WTC11 (cell line): ENCODE results near the gene SLC1A3. TPM values are rescaled to one million over a fixed set of nuclear protein-coding genes. Genes with fewer than 3 reads are reported as not detected.

Experiments used
- ATAC-seq: fragments of 200-7000 bp; cut with Tn5 transposase; 2 replicates; pipeline ENCODE4 v1.10.0; 2021; ENCODE audit warnings: mild to moderate bottlenecking, moderate library complexity
- CTCF ChIA-PET: fragments of 300-600 bp; sonication (Branson Sonifier 250); formaldehyde crosslinking; loops from one replicate; lab custom pipeline; 2021; ENCODE audit warnings: antibody characterized with exemption; lab: Charles Lee
- POLR2A ChIA-PET: fragments of 350-600 bp; sonication (Branson Sonifier 250); formaldehyde crosslinking; loops from one replicate; lab custom pipeline; 2021; ENCODE audit warnings: antibody characterized with exemption; lab: Charles Lee
- DNase-seq: peaks from one replicate; pipeline ENCODE4 v3.0.0; 2021; ENCODE audit warnings: low spot score
- H3K27ac Mint-ChIP-seq: 2 replicates; pipeline ENCODE4 v1.8.0; 2021; ENCODE audit warnings: mixed read lengths
- H3K27me3 Mint-ChIP-seq: 2 replicates; pipeline ENCODE4 v1.8.0; 2021; ENCODE audit warnings: low read depth, mild to moderate bottlenecking, moderate library complexity, mixed read lengths
- H3K36me3 Mint-ChIP-seq: 2 replicates; pipeline ENCODE4 v1.8.0; 2021; ENCODE audit warnings: mixed read lengths
- H3K4me1 Mint-ChIP-seq: 2 replicates; pipeline ENCODE4 v1.8.0; 2022; ENCODE audit warnings: mixed read lengths
- H3K4me3 Mint-ChIP-seq: 2 replicates; pipeline ENCODE4 v1.8.0; 2021; ENCODE audit warnings: mild to moderate bottlenecking, moderate library complexity, mixed read lengths
- H3K9me3 Mint-ChIP-seq: 2 replicates; pipeline ENCODE4 v1.8.0; 2021; ENCODE audit warnings: mixed read lengths
- AR ChIP-seq: fragments of 250-450 bp; sonication (Bioruptor Pico); IDR thresholded peaks from 2 replicates; pipeline ENCODE4 v1.9.0; 2021; ENCODE audit warnings: mild to moderate bottlenecking
- CTCF ChIP-seq: fragments of 200-600 bp; IDR thresholded peaks from 2 replicates; pipeline ENCODE4 v1.8.0; 2022; ENCODE audit warnings: antibody characterized with exemption
- EMX1 ChIP-seq: fragments of 250-450 bp; sonication (Bioruptor Pico); IDR thresholded peaks from 2 replicates; pipeline ENCODE4 v1.8.0; 2021; ENCODE audit warnings: mild to moderate bottlenecking
- GRHL2 ChIP-seq: fragments of 250-450 bp; sonication (Bioruptor Pico); IDR thresholded peaks from 2 replicates; pipeline ENCODE4 v1.8.0; 2022; ENCODE audit warnings: mild to moderate bottlenecking, moderate library complexity; ENCODE audit not compliant: insufficient replicate concordance, severe bottlenecking
- HMGXB4 ChIP-seq: sonication (generic); formaldehyde crosslinking; IDR thresholded peaks from 2 replicates; pipeline ENCODE4 v1.8.1; 2023; ENCODE audit warnings: mild to moderate bottlenecking, moderate library complexity, missing genetic modification reagents
- JAZF1 ChIP-seq: fragments of 250-450 bp; sonication (Bioruptor Pico); IDR thresholded peaks from 2 replicates; pipeline ENCODE4 v1.9.0; 2021; ENCODE audit warnings: moderate library complexity, mild to moderate bottlenecking, inconsistent platforms
- KAT7 ChIP-seq: sonication (generic); formaldehyde crosslinking; IDR thresholded peaks from 2 replicates; pipeline ENCODE4 v1.8.1; 2023; ENCODE audit warnings: missing genetic modification reagents, mild to moderate bottlenecking, borderline replicate concordance
- NFE2L1 ChIP-seq: sonication (generic); formaldehyde crosslinking; IDR thresholded peaks from 2 replicates; pipeline ENCODE4 v1.8.1; 2023; ENCODE audit warnings: missing genetic modification reagents
- NR2C2 ChIP-seq: sonication (generic); formaldehyde crosslinking; IDR thresholded peaks from 2 replicates; pipeline ENCODE4 v1.8.0; 2022; ENCODE audit warnings: mild to moderate bottlenecking, missing genetic modification reagents
- OVOL2 ChIP-seq: fragments of 250-450 bp; sonication (Bioruptor Pico); IDR thresholded peaks from 2 replicates; pipeline ENCODE4 v1.9.0; 2021; ENCODE audit warnings: mild to moderate bottlenecking, borderline replicate concordance
- RORB ChIP-seq: fragments of 250-450 bp; sonication (Bioruptor Pico); IDR thresholded peaks from 2 replicates; pipeline ENCODE4 v1.9.0; 2021; ENCODE audit warnings: mild to moderate bottlenecking
- TEAD1 ChIP-seq: sonication (generic); formaldehyde crosslinking; IDR thresholded peaks from 2 replicates; pipeline ENCODE4 v1.8.0; 2022; ENCODE audit warnings: mild to moderate bottlenecking, missing genetic modification reagents
- TEAD4 ChIP-seq: sonication (generic); formaldehyde crosslinking; IDR thresholded peaks from 2 replicates; pipeline ENCODE4 v1.8.0; 2022; ENCODE audit warnings: mild to moderate bottlenecking, missing genetic modification reagents
- ZNF219 ChIP-seq: sonication (generic); formaldehyde crosslinking; IDR thresholded peaks from 2 replicates; pipeline ENCODE4 v1.8.0; 2023; ENCODE audit warnings: missing genetic modification reagents, mild to moderate bottlenecking, borderline replicate concordance
- ZNF396 ChIP-seq: fragments of 250-450 bp; sonication (Bioruptor Pico); IDR thresholded peaks from 2 replicates; pipeline ENCODE4 v1.8.0; 2021; ENCODE audit warnings: mild to moderate bottlenecking, moderate library complexity, borderline replicate concordance
- ZNF671 ChIP-seq: fragments of 250-450 bp; sonication (Bioruptor Pico); IDR thresholded peaks from 2 replicates; pipeline ENCODE4 v1.8.0; 2021; ENCODE audit warnings: mild to moderate bottlenecking
- total RNA-seq: library from RNA; stranded (reverse); gene quantifications from 3 replicates; pipeline ENCODE4 v1.2.3, GENCODE V29; 2021
- TF ChIP-seq, protein P1 (sequence below): sonication (generic); formaldehyde crosslinking; IDR thresholded peaks from 2 replicates; pipeline ENCODE4 v1.8.1; 2022; ENCODE audit warnings: low read depth, mild to moderate bottlenecking, moderate library complexity, missing genetic modification reagents, borderline replicate concordance
- TF ChIP-seq, protein P2 (sequence below): sonication (generic); formaldehyde crosslinking; IDR thresholded peaks from 2 replicates; pipeline ENCODE4 v1.8.0; 2022; ENCODE audit warnings: mild to moderate bottlenecking, missing genetic modification reagents
- TF ChIP-seq, protein P3 (sequence below): sonication (generic); formaldehyde crosslinking; IDR thresholded peaks from 2 replicates; pipeline ENCODE4 v1.8.0; 2023; ENCODE audit warnings: mild to moderate bottlenecking, missing genetic modification reagents
- TF ChIP-seq, protein P4 (sequence below): fragments of 250-450 bp; sonication (Bioruptor Pico); IDR thresholded peaks from 2 replicates; pipeline ENCODE4 v1.9.0; 2021; ENCODE audit warnings: moderate library complexity, mild to moderate bottlenecking, inconsistent platforms, borderline replicate concordance

Gene SLC1A3
- total RNA-seq, 1 experiment from 2014 or later: 77.9 TPM

- peaks cover 4% of the 10 kb centered on the region for H3K4me1 Mint-ChIP-seq
- no peak for ATAC-seq
- CTCF ChIA-PET: no interaction called here
- no peak for TF ChIP-seq OVOL2 (CRISPR knock-in tag)
- TF ChIP-seq KAT7 (CRISPR knock-in tag): no peak
- no peak for TF ChIP-seq AR (CRISPR knock-in tag)
- TF ChIP-seq ZNF396 (CRISPR knock-in tag): no peak
- TF ChIP-seq, all 79 proteins: peak for 0
- H3K4me3 Mint-ChIP-seq: no peak overlapping the region
- no peaks in the 10 kb centered on the region for H3K9me3 Mint-ChIP-seq
- DNase-seq: no peak
- H3K27ac Mint-ChIP-seq: no peak overlapping the region
- no peaks in the 10 kb centered on the region for H3K36me3 Mint-ChIP-seq
- POLR2A ChIA-PET: no interaction called here
- H3K27me3 Mint-ChIP-seq: no peaks in the 10 kb centered on the region
Measured at GRCh38 chr5:36573438-36573837, 33.0 kb upstream of the SLC1A3 start.

- no peaks in the 10 kb centered on the region for H3K27me3 Mint-ChIP-seq
- no peak for ATAC-seq
- H3K4me3 Mint-ChIP-seq: no peak overlapping the region
- CTCF ChIA-PET: interaction anchor here (0.7 kb wide), 1 partner anchor 121 kb away, joined by 3 read pairs; no protein-coding TSS in a partner anchor
- H3K4me1 Mint-ChIP-seq: peaks cover 4% of the 10 kb centered on the region
- H3K36me3 Mint-ChIP-seq: no peaks in the 10 kb centered on the region
- POLR2A ChIA-PET: no interaction called here
- no peak for DNase-seq
- TF ChIP-seq NR2C2 (CRISPR knock-in tag): no peak
- no peak for TF ChIP-seq GRHL2 (CRISPR knock-in tag)
- no peak for TF ChIP-seq NFE2L1 (CRISPR knock-in tag)
- no peak for TF ChIP-seq RORB (CRISPR knock-in tag)
- TF ChIP-seq, protein P1, sequence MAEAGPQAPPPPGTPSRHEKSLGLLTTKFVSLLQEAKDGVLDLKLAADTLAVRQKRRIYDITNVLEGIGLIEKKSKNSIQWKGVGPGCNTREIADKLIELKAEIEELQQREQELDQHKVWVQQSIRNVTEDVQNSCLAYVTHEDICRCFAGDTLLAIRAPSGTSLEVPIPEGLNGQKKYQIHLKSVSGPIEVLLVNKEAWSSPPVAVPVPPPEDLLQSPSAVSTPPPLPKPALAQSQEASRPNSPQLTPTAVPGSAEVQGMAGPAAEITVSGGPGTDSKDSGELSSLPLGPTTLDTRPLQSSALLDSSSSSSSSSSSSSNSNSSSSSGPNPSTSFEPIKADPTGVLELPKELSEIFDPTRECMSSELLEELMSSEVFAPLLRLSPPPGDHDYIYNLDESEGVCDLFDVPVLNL: no peak
- no peak for TF ChIP-seq JAZF1 (CRISPR knock-in tag)
- TF ChIP-seq, protein P2, sequence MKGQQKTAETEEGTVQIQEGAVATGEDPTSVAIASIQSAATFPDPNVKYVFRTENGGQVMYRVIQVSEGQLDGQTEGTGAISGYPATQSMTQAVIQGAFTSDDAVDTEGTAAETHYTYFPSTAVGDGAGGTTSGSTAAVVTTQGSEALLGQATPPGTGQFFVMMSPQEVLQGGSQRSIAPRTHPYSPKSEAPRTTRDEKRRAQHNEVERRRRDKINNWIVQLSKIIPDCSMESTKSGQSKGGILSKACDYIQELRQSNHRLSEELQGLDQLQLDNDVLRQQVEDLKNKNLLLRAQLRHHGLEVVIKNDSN: no peak
- no peak for TF ChIP-seq HMGXB4 (CRISPR knock-in tag)
- TF ChIP-seq ZNF671 (CRISPR knock-in tag): no peak
- no peak for TF ChIP-seq TEAD4 (CRISPR knock-in tag)
- no peak for TF ChIP-seq EMX1
- TF ChIP-seq CTCF: no peak
- TF ChIP-seq, protein P3, sequence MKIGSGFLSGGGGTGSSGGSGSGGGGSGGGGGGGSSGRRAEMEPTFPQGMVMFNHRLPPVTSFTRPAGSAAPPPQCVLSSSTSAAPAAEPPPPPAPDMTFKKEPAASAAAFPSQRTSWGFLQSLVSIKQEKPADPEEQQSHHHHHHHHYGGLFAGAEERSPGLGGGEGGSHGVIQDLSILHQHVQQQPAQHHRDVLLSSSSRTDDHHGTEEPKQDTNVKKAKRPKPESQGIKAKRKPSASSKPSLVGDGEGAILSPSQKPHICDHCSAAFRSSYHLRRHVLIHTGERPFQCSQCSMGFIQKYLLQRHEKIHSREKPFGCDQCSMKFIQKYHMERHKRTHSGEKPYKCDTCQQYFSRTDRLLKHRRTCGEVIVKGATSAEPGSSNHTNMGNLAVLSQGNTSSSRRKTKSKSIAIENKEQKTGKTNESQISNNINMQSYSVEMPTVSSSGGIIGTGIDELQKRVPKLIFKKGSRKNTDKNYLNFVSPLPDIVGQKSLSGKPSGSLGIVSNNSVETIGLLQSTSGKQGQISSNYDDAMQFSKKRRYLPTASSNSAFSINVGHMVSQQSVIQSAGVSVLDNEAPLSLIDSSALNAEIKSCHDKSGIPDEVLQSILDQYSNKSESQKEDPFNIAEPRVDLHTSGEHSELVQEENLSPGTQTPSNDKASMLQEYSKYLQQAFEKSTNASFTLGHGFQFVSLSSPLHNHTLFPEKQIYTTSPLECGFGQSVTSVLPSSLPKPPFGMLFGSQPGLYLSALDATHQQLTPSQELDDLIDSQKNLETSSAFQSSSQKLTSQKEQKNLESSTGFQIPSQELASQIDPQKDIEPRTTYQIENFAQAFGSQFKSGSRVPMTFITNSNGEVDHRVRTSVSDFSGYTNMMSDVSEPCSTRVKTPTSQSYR (CRISPR knock-in tag): no peak
- TF ChIP-seq, protein P4, sequence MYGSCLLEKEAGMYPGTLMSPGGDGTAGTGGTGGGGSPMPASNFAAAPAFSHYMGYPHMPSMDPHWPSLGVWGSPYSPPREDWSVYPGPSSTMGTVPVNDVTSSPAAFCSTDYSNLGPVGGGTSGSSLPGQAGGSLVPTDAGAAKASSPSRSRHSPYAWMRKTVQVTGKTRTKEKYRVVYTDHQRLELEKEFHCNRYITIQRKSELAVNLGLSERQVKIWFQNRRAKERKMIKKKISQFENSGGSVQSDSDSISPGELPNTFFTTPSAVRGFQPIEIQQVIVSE (CRISPR knock-in tag): no peak
- TF ChIP-seq ZNF219 (CRISPR knock-in tag): no peak
- TF ChIP-seq TEAD1 (CRISPR knock-in tag): no peak
- 0 out of 2 replicates have a peak, but pooled peaks cover 3% of the 10 kb centered on the region for H3K9me3 Mint-ChIP-seq
- no peak overlapping the region for H3K27ac Mint-ChIP-seq
Measured at GRCh38 chr5:36575361-36575781, 31.0 kb upstream of the SLC1A3 start.
